GM23338 (cell line): ENCODE results near the gene COL8A2.

ENCODE experiments used
- CREB1 ChIP-seq: fragments of 250-450 bp; sonication (Bioruptor Pico); IDR thresholded peaks from 2 replicates; pipeline ENCODE4 v1.5.0; 2020; ENCODE audit warnings: low read depth, mild to moderate bottlenecking, moderate library complexity
- ETS1 ChIP-seq: IDR thresholded peaks from 2 replicates; pipeline ENCODE4 v1.6.1; 2016; ENCODE audit warnings: antibody characterized with exemption
- EZH2 ChIP-seq: fragments of 200-600 bp; sonication (generic); IDR thresholded peaks from one replicate; pipeline ENCODE4 v1.8.0; 2017; ENCODE audit warnings: antibody characterized with exemption, mild to moderate bottlenecking, low read depth; ENCODE audit not compliant: unreplicated experiment
- EZH2phosphoT487 ChIP-seq: fragments of 200-600 bp; sonication (generic); IDR thresholded peaks from one replicate; pipeline ENCODE4 v1.8.1; 2018; ENCODE audit warnings: antibody characterized with exemption; ENCODE audit not compliant: unreplicated experiment
- JUNB ChIP-seq: IDR thresholded peaks from one replicate; pipeline ENCODE4 v1.6.1; 2016; ENCODE audit warnings: antibody characterized with exemption; ENCODE audit not compliant: unreplicated experiment
- NANOG ChIP-seq: IDR thresholded peaks from 2 replicates; pipeline ENCODE4 v1.6.1; 2016; ENCODE audit warnings: antibody characterized with exemption, borderline replicate concordance
- POLR2AphosphoS5 ChIP-seq: IDR thresholded peaks from 2 replicates; pipeline ENCODE4 v1.6.1; 2016; ENCODE audit warnings: antibody characterized with exemption, low read depth
- REST ChIP-seq: IDR thresholded peaks from one replicate; pipeline ENCODE4 v1.6.1; 2018; ENCODE audit warnings: antibody characterized with exemption; ENCODE audit not compliant: unreplicated experiment
- STAT1 ChIP-seq: IDR thresholded peaks from one replicate; pipeline ENCODE4 v1.6.1; 2016; ENCODE audit warnings: antibody characterized with exemption; ENCODE audit not compliant: unreplicated experiment
- TF ChIP-seq, protein P1 (sequence below), 2 experiments: fragments of 200-600 bp in 1 of 2; sonication (generic) in 1 of 2; conservative IDR thresholded peaks; 2 replicates each; pipeline versions ENCODE4 v1.5.1 to v1.6.1; 2016 to 2017; ENCODE audit warnings: antibody characterized with exemption in 2 of 2, low read depth in 2 of 2, mild to moderate bottlenecking in 2 of 2, moderate library complexity in 1 of 2

GRCh38 chr1:36118447-36119204 lies 6.4 kb downstream of the COL8A2 start:
- no peak for TF ChIP-seq CREB1
- TF ChIP-seq STAT1: no peak
- TF ChIP-seq EZH2: no peak
- TF ChIP-seq POLR2AphosphoS5: no peak
- TF ChIP-seq, protein P1, sequence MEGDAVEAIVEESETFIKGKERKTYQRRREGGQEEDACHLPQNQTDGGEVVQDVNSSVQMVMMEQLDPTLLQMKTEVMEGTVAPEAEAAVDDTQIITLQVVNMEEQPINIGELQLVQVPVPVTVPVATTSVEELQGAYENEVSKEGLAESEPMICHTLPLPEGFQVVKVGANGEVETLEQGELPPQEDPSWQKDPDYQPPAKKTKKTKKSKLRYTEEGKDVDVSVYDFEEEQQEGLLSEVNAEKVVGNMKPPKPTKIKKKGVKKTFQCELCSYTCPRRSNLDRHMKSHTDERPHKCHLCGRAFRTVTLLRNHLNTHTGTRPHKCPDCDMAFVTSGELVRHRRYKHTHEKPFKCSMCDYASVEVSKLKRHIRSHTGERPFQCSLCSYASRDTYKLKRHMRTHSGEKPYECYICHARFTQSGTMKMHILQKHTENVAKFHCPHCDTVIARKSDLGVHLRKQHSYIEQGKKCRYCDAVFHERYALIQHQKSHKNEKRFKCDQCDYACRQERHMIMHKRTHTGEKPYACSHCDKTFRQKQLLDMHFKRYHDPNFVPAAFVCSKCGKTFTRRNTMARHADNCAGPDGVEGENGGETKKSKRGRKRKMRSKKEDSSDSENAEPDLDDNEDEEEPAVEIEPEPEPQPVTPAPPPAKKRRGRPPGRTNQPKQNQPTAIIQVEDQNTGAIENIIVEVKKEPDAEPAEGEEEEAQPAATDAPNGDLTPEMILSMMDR (conservative IDR thresholded peaks at IDR 0.05; ENCODE audit: low read depth in 2 of 2): no peak
- TF ChIP-seq JUNB: no peak
- TF ChIP-seq EZH2phosphoT487: no peak
- TF ChIP-seq NANOG: no peak
- TF ChIP-seq ETS1: no peak
- no peak for TF ChIP-seq REST
